GM18519 (cell line): ENCODE measurements around the gene SYMPK.
"Not testable (repeated sequence)": the region's sequence is repeated elsewhere in the genome, so short reads cannot be mapped to it uniquely, and the experiment has no call there.

ENCODE experiments used
- ATAC-seq: cut with Tn5 transposase; IDR thresholded peaks from one replicate; pipeline ENCODE4 v1.9.1; 2021; ENCODE audit warnings: mild to moderate bottlenecking, moderate library complexity; ENCODE audit not compliant: unreplicated experiment, low FRiP score

Gene SYMPK

DNA sequence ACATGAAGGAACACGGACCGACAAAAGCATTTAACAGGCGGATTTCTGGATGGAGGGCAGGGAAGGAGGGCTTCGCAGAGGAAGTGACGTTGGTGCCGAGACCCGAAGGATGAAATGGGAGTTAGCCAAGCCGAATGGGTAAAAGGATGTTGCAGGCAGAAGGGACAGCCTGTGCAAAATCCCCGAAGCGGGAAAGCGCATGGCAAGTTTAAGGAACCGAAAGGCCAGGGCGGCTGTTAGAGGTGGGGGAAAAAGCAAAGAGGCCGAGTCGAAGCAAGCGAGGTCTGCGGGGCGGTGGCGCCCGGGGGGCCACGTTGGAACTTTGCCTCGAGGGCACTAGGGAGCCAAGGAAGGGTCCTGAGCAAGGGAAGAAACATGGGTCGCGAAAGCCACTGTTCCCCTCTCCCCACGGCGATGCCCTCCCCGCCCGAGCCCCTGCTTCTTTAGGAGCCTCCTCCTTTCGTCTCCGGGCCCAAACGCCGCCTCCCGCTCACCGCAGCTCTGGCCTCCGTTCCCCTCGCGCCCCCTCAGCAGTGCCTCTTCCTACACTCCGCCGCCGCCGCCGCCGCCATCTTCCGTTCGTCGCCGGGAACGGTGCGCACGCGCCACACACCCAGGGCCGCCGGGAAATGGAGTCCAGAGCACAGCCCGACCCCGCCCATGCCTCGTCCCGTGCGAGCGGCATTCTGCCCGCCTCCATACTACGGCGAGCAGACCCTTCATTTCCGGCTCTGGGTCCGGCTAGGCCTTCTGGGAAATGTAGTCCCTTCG, at the start of gene SYMPK:
SYMPK (minus strand) TSS at position 584 of the 771 bp plus-strand sequence. CDS start 8,652 bp downstream, outside the sequence.
- peak; percentile 72 for ATAC-seq

- no peak for ATAC-seq
Measured at GRCh38 chr19:45911291-45911690, 48.3 kb upstream of the SYMPK start.

DNA sequence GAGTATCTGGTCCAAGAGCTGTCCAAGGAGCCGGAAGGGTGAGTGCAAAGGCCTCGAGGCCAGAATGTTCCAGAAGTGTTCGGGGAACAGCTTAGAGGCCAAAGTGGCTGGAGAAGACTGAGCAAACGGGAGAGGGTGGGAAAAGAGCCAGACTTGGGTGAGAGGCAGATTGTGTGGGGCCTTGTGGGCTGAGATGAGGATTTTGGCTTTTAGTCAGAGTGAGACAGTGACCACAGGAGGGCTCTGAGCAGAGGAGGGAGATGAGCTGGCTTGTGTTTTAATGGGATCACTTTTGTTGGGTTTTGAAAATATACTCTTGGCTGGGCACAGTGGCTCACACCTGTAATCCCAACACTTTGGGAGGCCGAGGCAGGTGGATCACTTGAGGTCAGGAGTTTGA, 46.0 kb upstream of the SYMPK start:
- no peak for ATAC-seq

DNA sequence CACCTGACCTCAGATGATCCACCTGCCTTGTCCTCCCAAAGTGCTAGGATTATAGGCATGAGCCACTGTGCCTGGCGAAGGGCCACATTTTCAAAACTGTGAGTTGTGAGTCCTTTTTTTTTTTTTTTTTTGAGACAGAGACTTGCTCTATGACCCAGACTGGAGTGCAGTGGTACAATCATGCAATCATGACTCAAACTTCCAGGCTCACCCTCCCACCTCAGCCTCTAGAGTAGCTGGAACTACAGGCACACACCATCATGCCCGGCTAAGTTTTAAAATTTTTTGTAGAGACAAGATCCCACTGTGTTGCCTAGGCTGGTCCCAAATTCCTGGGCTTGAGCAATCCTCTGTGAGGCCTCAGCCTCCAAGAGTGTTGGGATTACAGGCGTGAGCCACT, 43.3 kb upstream of the SYMPK start:
- no peak for ATAC-seq

- no peak for ATAC-seq
Measured at GRCh38 chr19:45905011-45905410, 42.1 kb upstream of the SYMPK start.

- ATAC-seq: peak; percentile 84
Measured at GRCh38 chr19:45902651-45903625, 40.0 kb upstream of the SYMPK start.

DNA sequence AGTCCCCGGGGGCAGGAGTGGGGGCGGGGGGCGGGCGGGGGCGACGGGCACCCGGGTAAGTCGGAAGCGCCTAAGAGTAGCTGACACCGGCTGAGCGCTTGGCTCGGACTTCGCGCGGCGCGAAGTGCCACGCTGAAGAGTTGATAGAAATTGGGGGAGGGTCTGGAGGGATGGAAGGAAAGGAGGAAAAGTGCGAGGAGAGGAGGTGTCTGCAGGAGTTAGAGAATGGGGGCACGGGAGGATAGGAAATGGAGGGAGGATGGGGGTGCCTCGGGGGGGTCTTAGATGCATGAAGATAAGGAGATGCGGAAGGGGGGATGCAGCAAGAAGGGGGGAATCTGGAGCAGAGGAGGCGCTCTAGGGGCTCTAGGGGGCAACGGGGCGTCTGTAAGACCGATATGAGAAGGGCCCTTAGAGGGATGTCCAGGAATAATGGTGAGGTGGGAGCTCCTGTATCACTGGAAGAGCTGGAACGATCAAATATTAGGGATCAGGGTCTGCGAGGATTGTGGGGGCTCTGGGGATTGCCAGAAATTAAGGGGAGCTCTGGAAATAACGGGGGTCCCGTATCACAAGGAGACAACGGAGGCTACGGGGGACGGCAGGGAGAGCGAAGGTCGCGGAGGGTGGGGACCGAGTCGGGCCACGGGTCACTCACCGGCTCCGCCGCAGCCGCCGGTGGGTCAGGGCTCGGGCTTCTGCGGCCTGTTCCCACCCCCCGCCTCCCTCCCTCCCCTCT, 39.1 kb upstream of the SYMPK start, which contains the start of gene MYPOP:
MYPOP (minus strand) TSS at position 702 of the 739 bp plus-strand sequence. CDS start 840 bp downstream, outside the sequence.
- ATAC-seq: no peak

- ATAC-seq: no peak
Measured at GRCh38 chr19:45901432-45901911, 38.5 kb upstream of the SYMPK start.

DNA sequence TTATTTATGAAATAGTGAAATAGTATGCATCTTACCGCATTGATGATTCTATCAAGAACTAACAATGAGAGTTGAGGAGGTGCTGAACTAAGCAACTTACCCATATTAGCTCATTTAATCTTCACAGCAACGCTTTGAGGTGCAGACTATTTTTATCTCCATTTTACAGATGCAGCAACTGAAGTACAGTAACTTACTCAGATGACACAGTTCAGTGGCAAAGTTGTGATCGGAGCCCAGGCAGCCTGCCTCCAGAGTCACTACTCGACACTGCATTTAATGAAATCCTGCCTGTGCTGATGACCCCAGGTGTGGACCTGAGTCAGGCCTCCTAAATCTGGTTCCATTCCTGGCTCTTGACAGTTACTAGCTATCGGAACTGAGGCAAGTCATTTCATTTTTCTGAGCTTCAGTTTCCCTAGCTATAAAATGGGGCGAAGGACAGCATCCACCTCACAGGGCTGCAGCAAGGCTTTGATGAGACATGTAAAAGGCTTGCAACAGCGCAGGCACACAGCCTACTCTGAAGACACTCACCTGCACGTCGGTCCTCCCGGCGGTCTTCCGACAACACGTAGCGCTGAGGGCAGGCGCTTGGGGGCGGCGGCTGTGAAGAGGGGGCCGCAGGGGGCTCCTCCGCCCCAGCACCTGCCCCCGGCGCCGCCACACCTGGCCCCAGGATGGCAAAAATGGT, 37.9 kb upstream of the SYMPK start:
- no peak for ATAC-seq

GRCh38 chr19:45899919-45900589, 37.1 kb upstream of the SYMPK start:
- no peak for ATAC-seq

DNA sequence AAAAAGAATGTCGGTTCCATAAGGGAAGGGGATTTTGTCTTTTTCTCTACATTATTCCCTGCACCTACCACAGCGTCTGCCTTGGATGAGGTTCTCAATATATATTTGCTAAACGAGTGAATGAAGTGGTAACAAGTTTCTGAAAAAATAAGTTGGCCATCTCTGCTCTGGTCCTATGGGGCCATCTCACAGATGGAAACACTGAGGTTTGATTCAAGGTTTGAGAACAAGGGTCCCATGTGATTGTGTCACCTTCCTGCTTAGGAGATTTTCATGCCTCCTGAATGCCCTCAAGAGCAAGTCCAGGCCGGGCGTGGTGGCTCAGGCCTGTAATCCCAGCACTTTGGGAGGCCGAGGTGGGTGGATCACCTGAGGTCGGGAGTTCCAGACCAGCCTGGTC, 36.3 kb upstream of the SYMPK start:
- ATAC-seq: no peak

DNA sequence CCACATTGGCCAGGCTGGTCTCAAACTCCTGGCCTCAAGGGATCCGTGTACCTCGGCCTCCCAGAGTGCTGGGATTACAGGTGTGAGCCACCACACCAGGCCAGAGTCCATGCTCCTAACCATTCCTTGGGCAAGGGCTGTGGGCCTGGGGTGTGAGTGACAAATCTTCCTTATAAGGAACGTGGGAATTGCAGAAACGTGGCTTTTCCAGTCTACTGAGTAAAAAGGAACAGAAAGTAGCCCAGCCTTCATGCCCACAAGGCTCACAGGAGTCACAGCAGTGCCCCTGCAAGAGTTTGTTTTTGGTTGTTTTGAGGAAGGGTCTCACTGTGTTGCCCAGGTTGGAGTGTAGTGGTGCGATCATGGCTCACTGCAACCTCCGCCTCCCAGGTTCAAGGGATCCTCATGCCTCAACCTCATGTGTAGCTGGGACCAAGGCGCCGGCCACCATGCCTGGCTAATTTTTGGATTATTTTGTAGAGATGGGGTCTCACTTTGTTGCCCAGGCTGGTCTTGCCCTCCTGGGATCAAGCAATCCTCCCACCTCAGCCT, 34.4 kb upstream of the SYMPK start:
- ATAC-seq: no peak

GRCh38 chr19:45895983-45896599, 33.1 kb upstream of the SYMPK start:
- ATAC-seq: not testable (repeated sequence)

GRCh38 chr19:45895519-45895972, 32.6 kb upstream of the SYMPK start:
- ATAC-seq: no peak

DNA sequence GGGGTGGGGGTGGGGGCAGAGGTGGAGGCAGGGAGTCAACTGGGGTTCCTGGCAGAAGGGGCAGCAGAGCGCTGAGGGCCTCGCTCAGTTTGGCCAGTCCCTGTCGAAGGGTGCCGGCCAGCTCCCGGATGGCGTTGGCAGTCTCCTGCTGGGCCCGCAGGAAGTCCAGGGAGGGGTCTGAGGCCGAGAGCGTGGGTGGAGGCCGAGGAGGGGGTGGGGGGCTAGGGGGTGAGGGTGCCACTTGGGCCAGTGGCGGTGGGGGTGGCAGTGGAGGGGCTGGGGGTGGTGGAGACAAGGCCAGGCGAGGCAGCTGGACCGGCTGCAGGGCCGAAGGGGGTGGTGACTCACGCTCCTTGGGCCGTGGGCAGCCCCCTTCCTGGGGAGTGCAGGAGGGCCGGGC, 27.9 kb upstream of the SYMPK start:
- ATAC-seq: no peak

- no peak for ATAC-seq
Measured at GRCh38 chr19:45889210-45889885, 26.4 kb upstream of the SYMPK start.

DNA sequence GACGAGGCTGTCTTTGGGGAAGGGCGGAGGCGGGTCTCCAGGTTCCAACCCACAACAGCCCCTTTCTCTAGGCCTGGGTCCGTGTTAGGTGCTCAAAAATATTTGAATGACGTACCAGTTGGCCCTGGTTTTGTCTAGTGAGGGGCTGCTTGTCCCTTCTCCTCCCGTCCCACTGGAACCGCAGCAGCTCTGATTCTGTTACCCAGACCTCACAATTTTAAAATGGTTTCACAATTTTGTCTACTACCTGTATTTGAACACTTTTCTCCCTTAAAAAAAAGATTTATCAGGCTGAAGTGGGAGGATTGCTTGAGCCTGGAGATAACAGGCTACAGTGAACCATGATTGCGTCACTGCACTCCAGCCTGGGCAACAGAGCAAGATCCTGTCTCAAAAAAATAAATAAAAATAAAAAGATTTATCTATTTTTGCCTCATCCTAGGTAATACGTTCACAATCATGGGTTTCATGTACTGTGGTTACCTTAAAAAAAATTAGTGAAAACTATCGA, 24.3 kb upstream of the SYMPK start:
- no peak for ATAC-seq
